Measurements from ENCODE around the gene OSTF1. TPM values are rescaled to one million over a fixed set of nuclear protein-coding genes. Genes with fewer than 3 reads are reported as not detected.

The OSTF1 gene
- total RNA-seq, 1 donor from 2014 or later, result 77.8 TPM

DNA sequence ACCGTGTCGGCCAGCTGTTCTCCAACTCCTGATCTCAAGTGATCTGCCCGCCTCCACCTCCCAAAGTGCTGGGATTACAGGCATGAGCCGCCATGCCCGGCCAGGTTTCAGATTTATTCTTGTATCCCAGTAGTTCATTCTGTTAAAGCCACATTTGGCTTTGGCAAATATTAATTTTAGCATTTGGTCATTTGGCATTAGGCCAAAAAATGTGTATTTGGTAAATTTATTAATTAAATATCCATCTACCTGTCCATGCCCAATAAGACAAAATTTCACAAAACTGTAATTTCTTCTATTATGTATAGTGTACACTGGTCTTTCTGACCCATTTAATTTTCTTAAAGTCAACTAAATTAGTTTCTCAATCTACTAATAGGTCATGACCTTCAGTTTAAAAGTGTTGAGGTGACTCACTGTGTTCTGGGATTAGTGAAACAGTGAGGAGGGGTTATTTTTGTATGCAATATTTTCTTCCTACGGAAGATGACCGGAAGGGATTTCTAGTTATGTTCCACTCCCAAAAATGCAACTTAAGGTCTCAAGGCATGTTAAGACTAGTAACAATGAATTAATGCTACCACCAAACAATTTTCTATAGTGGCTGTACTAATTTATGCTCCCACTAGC is 21.0 kb downstream of the OSTF1 start:
- TF ChIP-seq CTCF (IDR thresholded peaks at IDR 0.05), result no peak
- Histone ChIP-seq H3K4me1 (peaks cover 42% of the 10 kb centered on the region), H3K27ac (no peak overlapping the region)

GRCh38 chr9:75111019-75111622 is 22.8 kb downstream of the OSTF1 start:
- no peaks in the 10 kb centered on the region for H3K36me3 ChIP-seq
- H3K9me3 ChIP-seq, result no peaks in the 10 kb centered on the region
- DNase-seq (no peak), ATAC-seq (peak; percentile 83)
- no peak overlapping the region for H3K27ac ChIP-seq
- no peaks in the 10 kb centered on the region for H3K27me3 ChIP-seq
- peaks cover 29% of the 10 kb centered on the region for H3K4me1 ChIP-seq
- intact Hi-C loops (cut with DNase I), result no loop called here
- H3K4me3 ChIP-seq, result no peak overlapping the region
- no peak for TF ChIP-seq CTCF (IDR thresholded peaks at IDR 0.05)

More for the DNA sequence above, 21.0 kb downstream of the OSTF1 start:
- ATAC-seq, result no peak
- intact Hi-C loops (cut with DNase I), result no loop called here
- H3K36me3 ChIP-seq, result no peaks in the 10 kb centered on the region
- no peaks in the 10 kb centered on the region for H3K27me3 ChIP-seq
- H3K4me3 ChIP-seq, result no peak overlapping the region
- DNase-seq, result no peak
- no peaks in the 10 kb centered on the region for H3K9me3 ChIP-seq

DNA sequence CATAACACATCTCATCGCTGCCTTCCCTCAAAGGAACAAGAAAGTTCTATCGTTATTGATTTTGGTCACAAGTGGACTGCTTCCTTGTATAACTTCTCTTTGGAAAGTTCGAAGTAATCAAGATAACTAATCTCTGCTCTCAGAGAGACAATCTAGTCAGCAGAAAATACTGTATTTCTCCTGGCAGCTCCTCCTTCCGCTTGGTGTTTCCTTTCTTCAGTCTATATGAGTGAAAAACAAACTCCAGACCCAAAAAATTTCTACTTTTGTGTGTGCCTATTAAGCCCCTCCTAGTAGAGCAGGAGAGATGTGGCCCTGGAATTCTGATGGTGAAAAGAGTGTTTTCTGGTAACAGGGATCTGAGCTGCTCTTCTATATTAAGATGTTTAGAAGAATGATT is 24.5 kb downstream of the OSTF1 start:
- intact Hi-C loops (cut with DNase I), result no loop called here
- H3K4me1 ChIP-seq, result peaks cover 34% of the 10 kb centered on the region
- no peak overlapping the region for H3K27ac ChIP-seq
- no peak overlapping the region for H3K4me3 ChIP-seq
- TF ChIP-seq CTCF (IDR thresholded peaks at IDR 0.05), result no peak
- H3K27me3 ChIP-seq, result no peaks in the 10 kb centered on the region
- H3K36me3 ChIP-seq, result no peaks in the 10 kb centered on the region
- H3K9me3 ChIP-seq, result no peaks in the 10 kb centered on the region
- no peak for ATAC-seq
- DNase-seq, result no peak

DNA sequence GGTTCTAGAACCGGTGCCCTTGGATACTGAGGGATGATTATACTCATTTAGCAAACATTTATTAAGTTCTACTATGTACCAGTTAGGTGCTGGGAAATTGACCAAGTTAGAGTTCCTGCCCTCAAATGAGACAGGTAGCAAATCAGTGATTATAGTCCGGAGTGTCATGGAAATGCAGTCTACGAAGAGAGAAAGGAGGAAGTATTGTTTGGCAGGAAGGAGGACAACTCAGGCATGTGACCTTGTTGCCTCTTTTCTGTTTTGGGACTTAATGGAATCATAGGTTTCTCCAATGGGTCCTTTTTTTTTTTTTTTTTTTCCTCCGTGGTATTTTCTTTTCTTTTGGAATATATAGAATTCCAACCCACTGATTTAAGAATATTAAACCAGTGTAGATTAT is 28.0 kb downstream of the OSTF1 start:
- TF ChIP-seq CTCF (IDR thresholded peaks at IDR 0.05), result no peak
- Histone ChIP-seq H3K9me3 (no peaks in the 10 kb centered on the region), H3K36me3 (peaks cover 13% of the 10 kb centered on the region), H3K4me1 (peaks cover 14% of the 10 kb centered on the region), H3K27ac (no peak overlapping the region), H3K4me3 (no peak overlapping the region), H3K27me3 (no peaks in the 10 kb centered on the region)
- intact Hi-C loops (cut with DNase I), result no loop called here
- ATAC-seq (peak; percentile 46), DNase-seq (no peak)

- DNase-seq (no peak), ATAC-seq (no peak)
- peaks cover 22% of the 10 kb centered on the region for H3K36me3 ChIP-seq
- peaks cover 14% of the 10 kb centered on the region for H3K4me1 ChIP-seq
- H3K27ac ChIP-seq, result no peak overlapping the region
- H3K27me3 ChIP-seq, result no peaks in the 10 kb centered on the region
- no peaks in the 10 kb centered on the region for H3K9me3 ChIP-seq
- intact Hi-C loops (cut with DNase I), result no loop called here
- TF ChIP-seq CTCF (IDR thresholded peaks at IDR 0.05), result no peak
- H3K4me3 ChIP-seq, result no peak overlapping the region
Observed at GRCh38 chr9:75117564-75117963, 29.2 kb downstream of the OSTF1 start.
